Endodermal cell (in vitro differentiated cells): ENCODE data around the gene GPER1. TPM values are rescaled to one million over a fixed set of nuclear protein-coding genes. Genes with fewer than 3 reads are reported as not detected.
A peak's percentile ranks its signal among the peaks of the same experiment; 100 is the strongest.

Experiments
- DNase-seq: peaks from one replicate; pipeline ENCODE4 v3.0.0-alpha.2; 2017
- H3K27ac ChIP-seq: 2 replicates; pipeline ENCODE4 v1.5.1; 2013; ENCODE audit warnings: mild to moderate bottlenecking, low read depth, low read length, moderate library complexity
- H3K27me3 ChIP-seq: 2 replicates; pipeline ENCODE4 v1.6.1; 2013; ENCODE audit warnings: mild to moderate bottlenecking, low read length, moderate library complexity; ENCODE audit not compliant: insufficient read depth, control insufficient read depth, poor library complexity, severe bottlenecking
- H3K36me3 ChIP-seq: 2 replicates; pipeline ENCODE4 v1.7.0; 2013; ENCODE audit warnings: mild to moderate bottlenecking, low read length, moderate library complexity; ENCODE audit not compliant: control insufficient read depth, insufficient read depth
- H3K4me1 ChIP-seq: one replicate; pipeline ENCODE4 v1.7.0; 2013; ENCODE audit warnings: low read length; ENCODE audit not compliant: control insufficient read depth, insufficient read depth
- H3K4me3 ChIP-seq: 2 replicates; pipeline ENCODE4 v1.5.1; 2013; ENCODE audit warnings: mild to moderate bottlenecking, low read length, moderate library complexity
- H3K9ac ChIP-seq: 2 replicates; pipeline ENCODE4 v1.6.1; 2013; ENCODE audit warnings: mild to moderate bottlenecking, low read length, moderate library complexity; ENCODE audit not compliant: poor library complexity, severe bottlenecking; ENCODE audit errors: extremely low read depth
- H3K9me3 ChIP-seq: 2 replicates; pipeline ENCODE4 v1.6.1; 2013; ENCODE audit warnings: mild to moderate bottlenecking, low read length, moderate library complexity; ENCODE audit not compliant: control insufficient read depth
- H3K27ac Mint-ChIP-seq: 2 replicates; pipeline ENCODE4 v1.8.0; 2020; ENCODE audit warnings: mixed read lengths
- H3K27me3 Mint-ChIP-seq: 2 replicates; pipeline ENCODE4 v1.8.0; 2021; ENCODE audit warnings: mild to moderate bottlenecking, mixed read lengths; ENCODE audit not compliant: insufficient read depth
- H3K36me3 Mint-ChIP-seq: 2 replicates; pipeline ENCODE4 v1.8.0; 2020; ENCODE audit warnings: low read depth, mixed read lengths
- H3K4me1 Mint-ChIP-seq: 2 replicates; pipeline ENCODE4 v1.8.0; 2020; ENCODE audit warnings: mixed read lengths
- H3K4me3 Mint-ChIP-seq: 2 replicates; pipeline ENCODE4 v1.8.0; 2020; ENCODE audit warnings: mild to moderate bottlenecking, moderate library complexity, mixed read lengths
- H3K9me3 Mint-ChIP-seq: 2 replicates; pipeline ENCODE4 v1.8.0; 2020; ENCODE audit warnings: mild to moderate bottlenecking, mixed read lengths
- CTCF ChIP-seq: fragments of 200-600 bp; sonication (generic); conservative IDR thresholded peaks from 2 replicates; pipeline ENCODE4 v1.5.0; 2021; ENCODE audit warnings: antibody characterized with exemption, mild to moderate bottlenecking
- WGBS, 2 experiments: methylation state at CpG; one replicate each; pipeline versions ENCODE4 v1.1.5 to v1.1.7; 2013; ENCODE audit warnings: missing lambda C conversion rate in 2 of 2, mixed read lengths in 1 of 2; ENCODE audit not compliant: insufficient coverage in 1 of 2, insufficient read length in 1 of 2; 5-methylcytosine and 5-hydroxymethylcytosine counted together
- total RNA-seq, 2 donors: library from RNA; stranded (reverse); fragmentation: NEBNext Ultra II Directional in 1 of 2; extraction: Animal tissue kit (Norgen Biotek cat#: 25700) in 1 of 2; gene quantifications; 2 replicates in 1 of 2; 3 replicates in 1 of 2; pipeline ENCODE4 v1.2.1, GENCODE V29; 2021

The GPER1 gene
- total RNA-seq, 2 donors from 2014 or later = 0.35 to 0.51 TPM

GRCh38 chr7:1124164-1124563 is 36.3 kb downstream of the GPER1 start:
- 92 to 95% methylated on average over 7 to 11 of the region's 11 CpGs for WGBS, 2 experiments
- Mint-ChIP-seq H3K9me3 (no peaks in the 10 kb centered on the region), H3K4me3 (no peak overlapping the region), H3K27ac (peak overlapping the region; percentile 70), H3K36me3 (peaks cover 20% of the 10 kb centered on the region), H3K4me1 (peaks cover 2% of the 10 kb centered on the region), H3K27me3 (no peaks in the 10 kb centered on the region)
- Histone ChIP-seq H3K36me3 (peaks cover 27% of the 10 kb centered on the region), H3K27me3 (no peaks in the 10 kb centered on the region), H3K4me3 (no peak overlapping the region), H3K9me3 (no peaks in the 10 kb centered on the region), H3K4me1 (peaks cover 4% of the 10 kb centered on the region), H3K9ac (peak overlapping the region; percentile 11), H3K27ac (peak overlapping the region; percentile 76)
- TF ChIP-seq CTCF = no peak
- peak; percentile 48 for DNase-seq

GRCh38 chr7:1124816-1125602 is 37.1 kb downstream of the GPER1 start:
- Histone ChIP-seq H3K4me1 (peaks cover 4% of the 10 kb centered on the region), H3K27me3 (no peaks in the 10 kb centered on the region), H3K4me3 (no peak overlapping the region), H3K9me3 (no peaks in the 10 kb centered on the region), H3K36me3 (peaks cover 30% of the 10 kb centered on the region), H3K27ac (peak overlapping the region; percentile 32), H3K9ac (no peak overlapping the region)
- TF ChIP-seq CTCF = no peak
- Mint-ChIP-seq H3K9me3 (no peaks in the 10 kb centered on the region), H3K27ac (no peak overlapping the region), H3K27me3 (no peaks in the 10 kb centered on the region), H3K4me1 (peaks cover 2% of the 10 kb centered on the region), H3K4me3 (no peak overlapping the region), H3K36me3 (peaks cover 25% of the 10 kb centered on the region)
- WGBS, 2 experiments = 93 to 97% methylated on average over 10 to 23 of the region's 23 CpGs
- DNase-seq = peak; percentile 32

GRCh38 chr7:1125603-1125969 is 37.7 kb downstream of the GPER1 start:
- no peak for DNase-seq
- H3K4me3 ChIP-seq = no peak overlapping the region
- H3K27ac ChIP-seq = no peak overlapping the region
- Mint-ChIP-seq H3K27me3 (no peaks in the 10 kb centered on the region), H3K4me1 (peaks cover 2% of the 10 kb centered on the region), H3K36me3 (peaks cover 25% of the 10 kb centered on the region), H3K9me3 (no peaks in the 10 kb centered on the region), H3K27ac (no peak overlapping the region), H3K4me3 (no peak overlapping the region)
- no peaks in the 10 kb centered on the region for H3K9me3 ChIP-seq
- TF ChIP-seq CTCF = no peak
- peaks cover 31% of the 10 kb centered on the region for H3K36me3 ChIP-seq
- no peak overlapping the region for H3K9ac ChIP-seq
- no peaks in the 10 kb centered on the region for H3K27me3 ChIP-seq
- H3K4me1 ChIP-seq = peaks cover 4% of the 10 kb centered on the region
- WGBS, 2 experiments = 96% methylated on average over 11 to 16 of the region's 16 CpGs
